OCI-LY1 (cell line): ENCODE results near the gene ZDHHC4.

Source experiments
- CTCF ChIP-seq: fragments of 200-600 bp; sonication (generic), shearing (Covaris generic); IDR thresholded peaks from 2 replicates; pipeline ENCODE4 v1.5.1; 2017; ENCODE audit warnings: mild to moderate bottlenecking, antibody characterized with exemption, low read length, moderate library complexity, mixed read lengths
- EZH2 ChIP-seq: fragments of 200-600 bp; sonication (generic), shearing (Covaris generic); IDR thresholded peaks from 2 replicates; pipeline ENCODE4 v1.8.0; 2017; ENCODE audit warnings: borderline replicate concordance, mixed run types, mild to moderate bottlenecking, antibody characterized with exemption, low read length, moderate library complexity, mixed read lengths

- TF ChIP-seq CTCF (no peak), EZH2 (no peak)
Measured at GRCh38 chr7:6631605-6632004, 54.4 kb downstream of the ZDHHC4 start.
